ENCODE results near the gene ZG16B.

GRCh38 chr16:2817340-2818271, 12.5 kb upstream of the ZG16B start:
- TF ChIP-seq POLR2A (IDR thresholded peaks at IDR 0.05) (no peak), CTCF (IDR thresholded peaks at IDR 0.05) (no peak)

All from vagina (tissue), 2 donors.